Endometrial microvascular endothelial cells (primary cell): Measurements from ENCODE around the gene SMAD1. TPM values are rescaled to one million over a fixed set of nuclear protein-coding genes. Genes with fewer than 3 reads are reported as not detected.

Experiments used
- in situ Hi-C: cut with HindIII; loops from 2 replicates; pipeline ENCODE4 v1.10.0; 2017; ENCODE audit warnings: low sequenced_read_pairs, low pct_unique_long_range_greater_than_20kb; ENCODE audit errors: inconsistent ontology term
- total RNA-seq: library from RNA; depleted of rRNA; stranded (reverse); fragments of >200 nt; gene quantifications from one replicate; pipeline ENCODE4 v1.2.3, GENCODE V29; 2015; ENCODE audit errors: inconsistent ontology term

SMAD1 gene
- total RNA-seq, 1 donor from 2014 or later, result 103 TPM

DNA sequence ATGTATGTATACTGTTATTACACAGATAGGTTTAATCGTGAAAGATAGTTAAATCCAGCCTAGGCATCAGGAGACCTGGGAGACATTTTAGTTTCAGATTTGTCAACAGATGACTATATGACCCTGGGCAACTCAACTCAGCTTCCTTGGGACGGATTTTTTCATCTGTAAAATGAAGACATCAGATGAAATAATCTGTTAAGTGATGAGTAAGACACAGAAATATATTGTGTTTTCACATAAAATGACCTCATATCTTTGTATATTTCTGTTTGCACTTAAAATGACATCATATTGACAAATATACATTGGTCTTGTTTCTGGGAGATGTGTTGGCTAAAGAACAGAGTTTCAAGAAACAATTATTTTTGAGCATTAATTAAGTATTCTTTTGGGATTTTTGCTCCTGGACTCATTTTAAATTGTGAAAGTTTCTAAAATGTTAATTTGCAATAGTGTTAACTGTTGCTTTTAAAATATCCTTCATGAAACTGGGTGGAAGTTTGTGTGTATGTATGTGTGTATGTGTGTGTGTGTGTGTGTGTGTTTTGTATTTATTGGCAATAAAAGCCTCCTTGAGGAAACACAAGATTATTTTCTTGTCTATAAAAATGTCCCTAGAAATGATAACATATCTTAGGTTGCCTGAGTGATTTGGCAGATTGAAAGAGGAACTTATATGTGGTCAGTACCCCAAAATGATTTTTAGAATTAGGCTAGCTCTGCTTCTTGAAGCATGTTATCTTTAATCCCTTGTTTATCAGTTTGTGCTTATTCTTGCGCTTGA is 108.5 kb downstream of the SMAD1 start:
- in situ Hi-C loops, result no loop called here

- in situ Hi-C loops, result loop anchor here (25.0 kb wide), 1 partner anchor 415 kb away; the partner anchor contains the start of gene OTUD4
Observed at GRCh38 chr4:145602129-145602760, 120.6 kb downstream of the SMAD1 start.

DNA sequence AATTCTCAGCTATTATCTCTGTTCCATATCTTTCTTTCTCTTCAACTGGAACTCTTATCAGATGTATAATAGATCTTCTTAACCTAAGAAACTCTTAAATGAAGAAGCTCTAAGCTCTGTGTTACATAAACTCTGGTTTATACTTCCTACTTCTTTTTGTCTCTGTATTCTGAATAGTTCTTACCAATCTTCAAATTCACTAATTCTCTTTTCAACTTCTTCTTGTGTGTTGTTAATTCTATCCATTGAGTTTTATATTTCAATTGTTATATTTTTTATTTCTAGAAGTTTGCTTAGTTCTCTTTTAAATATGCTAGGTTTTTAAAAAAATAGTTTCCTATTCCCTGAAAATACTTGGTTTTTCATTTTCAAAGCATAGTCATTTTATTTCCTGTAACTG is 124.3 kb downstream of the SMAD1 start:
- in situ Hi-C loops, result loop anchor here (25.0 kb wide), 1 partner anchor 419 kb away; the partner anchor contains the start of gene OTUD4

Other genes with a start within 250 kb of the SMAD1 start
- gene MMAA, start 137.5 kb downstream of the SMAD1 start, total RNA-seq, result 13.9 TPM
- gene C4orf51, start 198.3 kb downstream of the SMAD1 start, total RNA-seq, result not detected